Measurements from ENCODE around the gene ZNF211. TPM values are rescaled to one million over a fixed set of nuclear protein-coding genes. Genes with fewer than 3 reads are reported as not detected.
A peak's percentile ranks its signal among the peaks of the same experiment; 100 is the strongest.

The ZNF211 gene
- total RNA-seq, 4 donors from 2014 or later = 5.3 to 15.0 (median 9.2) TPM

DNA sequence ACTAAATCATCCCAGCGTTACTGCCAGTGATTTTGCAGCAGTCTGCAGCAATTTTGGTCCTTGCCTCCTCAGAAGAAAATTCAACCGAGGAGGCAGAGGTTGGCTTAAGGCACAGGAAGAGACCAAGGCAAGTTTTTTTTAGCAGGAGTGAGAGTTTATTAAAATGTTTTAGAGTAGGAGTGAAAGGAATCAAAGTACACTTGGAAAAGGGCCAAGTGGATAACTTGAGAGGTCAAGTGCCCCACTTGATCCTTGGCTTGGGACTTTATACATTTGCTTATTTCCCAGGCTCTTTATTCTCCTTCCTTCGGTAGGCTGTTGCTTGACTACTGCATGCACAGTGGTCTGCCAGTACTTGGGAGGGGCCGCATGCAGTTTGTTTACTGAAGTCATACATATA lies 21.9 kb upstream of the ZNF211 start:
- ATAC-seq (ENCODE audit: low FRiP score) = no peak
- TF ChIP-seq, protein P1, sequence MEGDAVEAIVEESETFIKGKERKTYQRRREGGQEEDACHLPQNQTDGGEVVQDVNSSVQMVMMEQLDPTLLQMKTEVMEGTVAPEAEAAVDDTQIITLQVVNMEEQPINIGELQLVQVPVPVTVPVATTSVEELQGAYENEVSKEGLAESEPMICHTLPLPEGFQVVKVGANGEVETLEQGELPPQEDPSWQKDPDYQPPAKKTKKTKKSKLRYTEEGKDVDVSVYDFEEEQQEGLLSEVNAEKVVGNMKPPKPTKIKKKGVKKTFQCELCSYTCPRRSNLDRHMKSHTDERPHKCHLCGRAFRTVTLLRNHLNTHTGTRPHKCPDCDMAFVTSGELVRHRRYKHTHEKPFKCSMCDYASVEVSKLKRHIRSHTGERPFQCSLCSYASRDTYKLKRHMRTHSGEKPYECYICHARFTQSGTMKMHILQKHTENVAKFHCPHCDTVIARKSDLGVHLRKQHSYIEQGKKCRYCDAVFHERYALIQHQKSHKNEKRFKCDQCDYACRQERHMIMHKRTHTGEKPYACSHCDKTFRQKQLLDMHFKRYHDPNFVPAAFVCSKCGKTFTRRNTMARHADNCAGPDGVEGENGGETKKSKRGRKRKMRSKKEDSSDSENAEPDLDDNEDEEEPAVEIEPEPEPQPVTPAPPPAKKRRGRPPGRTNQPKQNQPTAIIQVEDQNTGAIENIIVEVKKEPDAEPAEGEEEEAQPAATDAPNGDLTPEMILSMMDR (IDR thresholded peaks at IDR 0.05) = no peak
- DNase-seq (ENCODE audit: low spot score) = no peak

DNA sequence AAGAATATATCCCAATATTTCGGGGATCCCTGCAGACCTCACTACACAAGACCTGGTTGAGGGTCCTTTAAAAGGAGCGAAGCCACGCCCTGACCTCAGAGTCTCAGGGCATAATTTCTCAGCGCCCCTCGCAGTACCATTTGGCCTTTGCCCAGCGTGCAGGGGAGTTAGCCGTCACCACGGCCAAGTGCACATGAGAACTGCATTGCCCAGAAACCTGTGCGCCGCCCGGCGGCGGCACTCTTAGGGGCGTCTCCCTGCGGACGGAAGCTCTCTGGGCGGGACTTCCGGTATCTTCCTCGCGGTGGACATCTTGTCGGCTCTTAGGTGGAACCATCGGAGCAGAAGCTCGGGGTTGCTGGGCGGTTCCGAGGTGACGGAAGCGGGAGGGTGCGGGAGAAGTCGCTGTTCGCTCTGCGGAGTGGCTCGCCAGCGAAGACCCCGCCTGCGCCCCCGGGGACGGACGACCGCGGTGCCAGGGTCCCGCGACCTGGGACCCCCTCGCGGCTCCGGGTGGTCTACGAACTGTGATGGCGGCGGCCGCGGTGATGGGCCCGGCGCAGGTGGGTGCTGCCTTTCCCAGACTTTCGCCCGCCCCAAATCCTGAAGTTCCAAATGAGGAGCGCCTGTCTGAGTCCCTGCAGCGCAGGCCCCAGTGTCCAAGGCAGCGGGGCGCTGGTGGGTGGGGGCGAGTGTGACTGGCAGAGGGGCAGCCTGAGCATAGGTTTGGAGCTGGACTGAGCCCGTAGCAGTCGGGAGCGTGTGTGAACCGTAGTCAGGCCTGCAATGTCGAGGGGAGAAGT lies 18.8 kb upstream of the ZNF211 start, which contains the start of gene ZNF134:
Gene ZNF134, plus strand, starts transcription at position 302 of the 803 bp plus-strand sequence. CDS start 5,227 bp downstream, outside the sequence.
- peak; percentile 83 for ATAC-seq (ENCODE audit: low FRiP score)
- peak; percentile 69 for DNase-seq (ENCODE audit: low spot score)
- TF ChIP-seq, protein P1 (IDR thresholded peaks at IDR 0.05) = no peak

DNA sequence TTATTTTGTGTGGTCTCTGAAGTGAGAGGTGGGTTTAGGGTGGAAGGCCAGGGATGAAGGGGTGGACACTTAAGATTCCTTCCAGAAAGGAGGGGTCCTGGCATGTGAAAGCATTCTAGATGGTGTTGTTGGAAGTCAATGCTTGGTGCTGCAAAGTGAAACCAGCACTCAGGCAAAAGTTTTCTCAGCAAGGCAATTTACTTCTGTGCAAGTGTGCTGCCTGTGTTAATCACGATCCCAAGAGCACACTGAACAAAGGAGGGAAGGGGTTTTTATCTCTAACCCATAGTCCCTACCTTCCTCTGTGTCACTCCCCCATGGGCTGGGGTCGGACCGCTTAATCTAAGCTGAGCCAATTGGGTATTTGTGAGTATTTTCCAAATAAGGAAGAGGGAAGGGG lies 17.6 kb upstream of the ZNF211 start:
- TF ChIP-seq, protein P1 (IDR thresholded peaks at IDR 0.05) = no peak

DNA sequence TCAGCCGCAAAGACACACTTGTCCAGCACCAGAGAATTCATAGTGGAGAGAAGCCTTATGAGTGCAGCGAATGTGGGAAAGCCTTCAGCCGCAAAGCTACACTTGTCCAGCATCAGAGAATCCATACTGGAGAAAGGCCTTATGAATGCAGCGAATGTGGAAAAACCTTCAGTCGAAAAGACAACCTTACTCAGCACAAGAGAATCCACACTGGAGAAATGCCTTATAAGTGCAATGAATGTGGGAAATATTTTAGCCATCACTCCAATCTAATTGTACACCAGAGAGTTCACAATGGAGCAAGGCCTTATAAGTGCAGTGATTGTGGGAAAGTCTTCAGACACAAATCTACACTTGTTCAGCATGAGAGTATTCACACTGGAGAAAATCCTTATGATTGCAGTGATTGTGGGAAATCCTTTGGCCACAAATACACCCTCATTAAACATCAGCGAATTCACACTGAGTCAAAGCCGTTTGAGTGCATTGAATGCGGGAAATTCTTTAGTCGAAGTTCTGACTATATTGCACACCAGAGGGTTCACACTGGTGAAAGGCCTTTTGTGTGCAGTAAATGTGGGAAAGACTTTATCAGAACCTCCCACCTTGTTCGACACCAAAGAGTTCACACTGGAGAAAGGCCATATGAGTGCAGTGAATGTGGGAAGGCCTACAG lies 12.2 kb upstream of the ZNF211 start:
- TF ChIP-seq, protein P1 (IDR thresholded peaks at IDR 0.05) = no peak
- no peak for DNase-seq (ENCODE audit: low spot score)
- ATAC-seq (ENCODE audit: low FRiP score) = no peak

More for the DNA sequence above, 17.6 kb upstream of the ZNF211 start:
- ATAC-seq (ENCODE audit: low FRiP score) = no peak
- no peak for DNase-seq (ENCODE audit: low spot score)

DNA sequence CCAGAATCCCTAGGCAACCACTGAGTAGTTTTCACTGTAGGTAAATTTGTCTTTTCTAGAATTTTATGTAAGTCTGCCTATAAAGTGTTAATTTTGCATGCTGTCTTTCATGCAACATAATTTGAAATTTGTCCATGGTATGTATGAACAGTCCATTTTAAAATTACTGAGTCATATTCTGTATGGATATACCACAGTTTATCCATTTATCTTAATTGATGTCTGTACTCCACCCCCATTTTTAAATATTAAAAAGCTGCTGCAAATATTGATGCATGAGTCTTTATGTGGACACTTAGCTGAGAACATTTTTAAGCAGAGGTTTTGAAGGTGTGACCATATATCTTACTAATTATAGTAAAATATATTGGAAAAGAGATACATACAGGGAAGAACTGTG lies 9.9 kb upstream of the ZNF211 start:
- no peak for ATAC-seq (ENCODE audit: low FRiP score)
- TF ChIP-seq, protein P1 (IDR thresholded peaks at IDR 0.05) = no peak

DNA sequence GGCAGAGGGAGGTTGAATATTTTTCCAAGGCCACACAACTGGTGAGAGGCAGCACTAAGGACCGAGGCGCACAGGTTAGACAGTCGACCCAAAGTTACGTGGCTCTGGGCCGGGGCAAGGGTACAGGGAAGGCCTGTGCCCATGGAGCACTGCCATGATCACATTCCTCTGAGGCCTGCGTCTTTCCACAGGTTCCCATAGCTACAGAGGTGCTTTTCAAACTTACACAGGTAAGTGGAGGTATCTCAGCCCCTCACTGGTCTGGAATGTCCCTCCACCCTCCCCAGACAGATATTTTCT lies 814 bp downstream of the ZNF211 start:
- TF ChIP-seq, protein P1 (IDR thresholded peaks at IDR 0.05) = no peak
- DNase-seq (ENCODE audit: low spot score) (no peak), ATAC-seq (ENCODE audit: low FRiP score) (no peak)

More for the DNA sequence above, 9.9 kb upstream of the ZNF211 start:
- DNase-seq (ENCODE audit: low spot score) = no peak
